Measurements from ENCODE around the gene ITK.

ITK gene

GRCh38 chr5:157295247-157295646 is 114.6 kb downstream of the ITK start:
- TF ChIP-seq, protein P1, sequence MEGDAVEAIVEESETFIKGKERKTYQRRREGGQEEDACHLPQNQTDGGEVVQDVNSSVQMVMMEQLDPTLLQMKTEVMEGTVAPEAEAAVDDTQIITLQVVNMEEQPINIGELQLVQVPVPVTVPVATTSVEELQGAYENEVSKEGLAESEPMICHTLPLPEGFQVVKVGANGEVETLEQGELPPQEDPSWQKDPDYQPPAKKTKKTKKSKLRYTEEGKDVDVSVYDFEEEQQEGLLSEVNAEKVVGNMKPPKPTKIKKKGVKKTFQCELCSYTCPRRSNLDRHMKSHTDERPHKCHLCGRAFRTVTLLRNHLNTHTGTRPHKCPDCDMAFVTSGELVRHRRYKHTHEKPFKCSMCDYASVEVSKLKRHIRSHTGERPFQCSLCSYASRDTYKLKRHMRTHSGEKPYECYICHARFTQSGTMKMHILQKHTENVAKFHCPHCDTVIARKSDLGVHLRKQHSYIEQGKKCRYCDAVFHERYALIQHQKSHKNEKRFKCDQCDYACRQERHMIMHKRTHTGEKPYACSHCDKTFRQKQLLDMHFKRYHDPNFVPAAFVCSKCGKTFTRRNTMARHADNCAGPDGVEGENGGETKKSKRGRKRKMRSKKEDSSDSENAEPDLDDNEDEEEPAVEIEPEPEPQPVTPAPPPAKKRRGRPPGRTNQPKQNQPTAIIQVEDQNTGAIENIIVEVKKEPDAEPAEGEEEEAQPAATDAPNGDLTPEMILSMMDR (conservative IDR thresholded peaks at IDR 0.05), result no peak

GRCh38 chr5:157300564-157300963 is 119.9 kb downstream of the ITK start:
- TF ChIP-seq, protein P1 (conservative IDR thresholded peaks at IDR 0.05), result no peak
- H3K27ac ChIP-seq, result no peak overlapping the region

More at GRCh38 chr5:157295247-157295646, 114.6 kb downstream of the ITK start:
- H3K27ac ChIP-seq, result peak overlapping the region; percentile 31; the same call in 1 of the 2 replicates

GRCh38 chr5:157301066-157301465 is 120.4 kb downstream of the ITK start:
- H3K27ac ChIP-seq, result no peak overlapping the region
- TF ChIP-seq, protein P1 (conservative IDR thresholded peaks at IDR 0.05), result no peak

DNA sequence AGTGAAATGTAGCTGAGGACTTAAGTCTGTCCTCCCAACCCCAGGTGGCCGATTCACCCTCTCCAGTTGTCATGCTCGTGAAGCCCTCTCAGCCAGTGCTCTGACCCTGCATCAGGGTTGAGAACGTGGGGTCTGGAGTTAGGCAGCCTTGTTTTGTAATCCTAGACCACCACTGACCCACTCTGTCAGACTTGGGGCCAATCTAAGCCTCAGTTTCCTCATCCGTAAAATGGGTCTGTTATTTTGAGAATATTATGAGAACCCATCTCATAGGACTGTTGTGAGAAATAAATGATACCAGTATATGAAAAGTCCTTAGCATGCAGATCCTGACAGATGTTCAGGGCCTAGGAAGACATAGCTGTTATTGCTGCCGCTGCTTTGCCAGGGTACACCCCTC is 122.4 kb downstream of the ITK start:
- TF ChIP-seq, protein P1 (conservative IDR thresholded peaks at IDR 0.05), result no peak
- no peak overlapping the region for H3K27ac ChIP-seq

DNA sequence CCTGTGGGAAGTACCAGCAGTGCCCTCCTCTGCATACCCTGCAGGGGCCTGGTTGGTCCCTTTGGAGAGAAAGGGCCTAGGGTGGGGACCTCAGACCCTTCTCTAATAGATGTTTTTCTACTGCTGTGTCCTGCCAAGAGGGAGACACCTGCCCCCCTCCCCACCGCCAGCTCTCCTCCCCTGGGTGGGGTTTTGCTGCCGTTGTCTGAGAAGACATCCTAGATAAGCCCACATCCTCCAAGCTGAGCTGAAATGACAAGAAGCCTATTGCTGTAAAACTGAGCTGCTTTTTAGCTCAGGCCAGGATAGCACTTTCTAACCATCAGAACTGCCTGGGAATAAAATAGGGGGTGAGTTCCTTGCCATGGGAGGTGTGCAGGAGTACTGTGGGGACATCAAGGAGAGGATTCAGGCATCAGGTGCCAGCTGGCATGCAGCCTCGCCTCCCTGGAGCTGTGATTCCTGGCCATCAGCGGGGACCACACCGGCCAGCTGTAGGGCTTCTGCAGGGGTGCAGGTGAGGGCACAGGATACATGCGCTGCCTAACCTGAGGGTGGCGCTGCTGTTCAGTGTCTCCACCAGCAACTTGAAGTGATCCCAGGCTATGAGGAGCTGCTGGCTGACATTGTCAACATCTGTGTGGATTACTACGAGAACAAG is 123.2 kb downstream of the ITK start:
- no peak overlapping the region for H3K27ac ChIP-seq
- TF ChIP-seq, protein P1 (conservative IDR thresholded peaks at IDR 0.05), result no peak

Data from VCaP (cell line).